A549 (cell line): ENCODE measurements around the gene ZSCAN2.
"Not testable (repeated sequence)": the region's sequence is repeated elsewhere in the genome, so short reads cannot be mapped to it uniquely, and the experiment has no call there.

Source experiments
- CEBPB ChIP-seq, 2 experiments: fragments of >200 bp in 1 of 2; sonication (Bioruptor Twin) in 1 of 2; formaldehyde crosslinking in 1 of 2; IDR thresholded peaks; 2 replicates each; pipeline ENCODE4 v1.6.1; 2012 to 2016
- CTCF ChIP-seq: fragments of >200 bp; sonication (Bioruptor Twin); formaldehyde crosslinking; IDR thresholded peaks from 3 replicates; pipeline ENCODE4 v1.5.1; 2016
- ELK1 ChIP-seq: fragments of 150-350 bp; IDR thresholded peaks from 2 replicates; pipeline ENCODE4 v1.6.1; 2014; ENCODE audit warnings: low read depth, mild to moderate bottlenecking, low read length
- MAX ChIP-seq: IDR thresholded peaks from 2 replicates; pipeline ENCODE4 v1.6.1; 2012
- POLR2A ChIP-seq: IDR thresholded peaks from 2 replicates; pipeline ENCODE4 v1.6.1; 2012; ENCODE audit warnings: mild to moderate bottlenecking, low read length
- POLR2AphosphoS2 ChIP-seq: conservative IDR thresholded peaks from 2 replicates; pipeline ENCODE4 v1.6.1; 2012; ENCODE audit warnings: low read length, improper control_type of control experiment, inconsistent platforms
- SMC3 ChIP-seq: fragments of >200 bp; sonication (Bioruptor Twin); formaldehyde crosslinking; IDR thresholded peaks from 3 replicates; pipeline ENCODE4 v1.6.1; 2018; ENCODE audit warnings: inconsistent platforms

GRCh38 chr15:84581676-84582428 lies 19.0 kb upstream of the ZSCAN2 start:
- TF ChIP-seq CTCF; POLR2AphosphoS2; MAX; CEBPB (IDR thresholded peaks at IDR 0.05); SMC3; ELK1; POLR2A: not testable (repeated sequence)
